GM19463 (cell line): ENCODE measurements around the gene TM4SF18.

Experiments used
- ATAC-seq: cut with Tn5 transposase; IDR thresholded peaks from one replicate; pipeline ENCODE4 v1.9.1; 2021; ENCODE audit warnings: mild to moderate bottlenecking, moderate library complexity; ENCODE audit not compliant: unreplicated experiment

The TM4SF18 gene

DNA sequence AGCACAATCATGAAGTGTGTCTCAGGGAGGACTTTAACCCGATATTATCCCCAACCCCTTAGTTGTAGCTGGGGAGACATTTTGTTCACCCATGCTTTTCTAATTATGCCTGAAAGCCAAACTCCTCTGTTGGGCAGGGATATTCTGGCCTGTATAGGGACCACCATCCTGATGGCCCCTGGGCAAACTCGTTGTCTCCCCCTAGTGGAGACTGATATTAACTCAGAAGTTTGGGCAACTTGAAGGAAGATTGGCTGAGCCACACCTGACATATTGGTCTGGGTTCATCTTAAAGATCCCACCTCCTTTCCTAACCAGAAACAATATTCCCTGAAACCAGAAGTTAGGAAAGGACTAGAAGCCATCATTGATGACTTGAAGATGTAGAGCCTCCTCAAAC lies 42.3 kb downstream of the TM4SF18 start:
- no peak for ATAC-seq

DNA sequence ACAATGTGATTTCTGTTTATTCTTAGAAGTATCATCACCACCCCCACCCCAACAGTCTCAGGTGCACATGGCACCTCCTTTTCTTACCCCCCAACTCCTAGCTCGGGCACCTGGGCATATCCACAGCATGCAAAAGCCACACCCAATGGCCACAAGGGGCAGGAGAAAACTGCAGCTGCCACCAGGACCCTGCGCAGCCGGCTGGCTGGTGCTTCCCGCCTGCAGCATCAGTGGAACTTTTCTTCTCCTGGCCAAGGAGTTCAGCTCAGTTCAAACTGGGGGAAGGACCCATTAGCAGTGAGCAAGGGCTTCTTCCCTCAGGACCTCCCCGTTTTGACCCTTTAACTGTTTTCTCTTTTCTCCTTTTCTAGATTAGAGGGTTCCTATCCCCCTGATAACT lies 44.8 kb downstream of the TM4SF18 start:
- no peak for ATAC-seq

DNA sequence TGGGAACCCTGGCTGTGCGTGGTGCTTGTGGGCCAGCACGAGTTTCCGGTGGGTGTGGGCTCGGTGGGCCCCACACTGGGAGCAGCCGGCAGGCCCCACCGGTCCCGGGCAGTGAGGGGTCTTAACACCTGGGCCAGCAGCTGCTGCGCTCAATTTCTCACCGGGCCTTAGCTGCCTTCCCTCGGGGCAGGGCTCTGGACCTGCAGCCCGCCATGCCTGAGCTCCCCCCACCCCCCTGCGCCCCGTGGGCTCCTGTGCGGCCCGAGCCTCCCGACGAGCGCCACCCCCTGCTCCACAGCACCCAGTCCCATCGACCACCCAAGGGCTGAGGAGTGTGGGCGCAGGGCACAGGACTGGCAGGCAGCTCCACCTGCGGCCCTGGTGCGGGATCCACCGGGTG lies 49.4 kb downstream of the TM4SF18 start:
- no peak for ATAC-seq

DNA sequence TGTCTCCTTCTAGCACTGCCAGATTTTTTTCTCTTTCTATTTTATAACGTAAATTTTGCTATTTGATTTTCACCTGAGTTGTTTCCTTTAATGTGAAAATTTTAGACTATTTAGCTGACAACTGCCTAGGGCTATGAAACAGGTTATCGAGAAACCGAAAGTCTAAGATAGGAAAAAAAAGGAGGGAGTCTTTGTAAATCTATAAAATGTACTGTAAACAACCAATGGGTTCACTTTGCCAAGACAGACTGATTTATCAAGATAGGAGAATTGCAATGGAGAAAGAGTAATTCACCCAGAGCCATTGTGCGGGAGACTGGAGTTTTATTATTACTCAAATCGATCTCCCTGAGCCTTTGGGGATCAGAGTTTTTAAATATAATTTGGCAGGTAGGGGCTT lies 50.0 kb downstream of the TM4SF18 start:
- ATAC-seq = no peak

DNA sequence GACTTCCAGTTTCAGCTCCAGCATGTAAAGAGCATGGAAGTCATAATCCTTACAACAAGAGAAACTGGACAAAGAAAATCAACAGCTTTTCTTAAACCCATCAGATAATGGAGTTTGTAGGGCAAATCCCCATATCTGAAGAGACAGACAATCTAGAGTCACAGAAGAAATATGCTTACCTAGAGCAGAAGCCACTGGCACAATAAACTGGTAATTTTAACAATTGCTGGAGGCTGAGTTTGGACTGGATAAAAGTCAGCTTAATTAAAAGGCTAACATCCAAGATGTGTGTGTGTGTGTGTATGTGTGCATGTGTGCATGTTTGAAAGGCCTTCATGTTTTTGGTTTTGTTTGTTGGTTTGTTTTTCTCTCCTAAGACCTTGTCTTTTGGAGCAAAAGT lies 50.6 kb downstream of the TM4SF18 start:
- ATAC-seq = no peak

DNA sequence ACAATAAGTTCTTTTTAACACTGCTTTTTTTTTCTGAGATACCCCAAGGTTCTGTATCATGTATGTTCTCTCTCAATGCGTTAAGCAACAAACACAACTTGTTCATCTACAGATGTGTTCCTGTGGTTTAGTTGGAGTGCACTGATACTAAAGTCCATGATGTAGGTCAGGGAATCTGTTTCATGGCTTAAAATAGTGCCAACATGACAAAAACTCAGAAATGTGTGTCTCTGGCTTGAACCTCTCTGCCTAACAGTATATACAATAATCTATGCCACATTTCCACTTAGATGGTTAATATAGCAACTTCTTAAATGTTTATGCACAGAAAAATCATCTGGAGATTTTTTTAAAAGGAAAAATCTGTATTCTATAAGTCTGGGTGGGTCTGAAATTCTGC lies 51.1 kb downstream of the TM4SF18 start:
- no peak for ATAC-seq

DNA sequence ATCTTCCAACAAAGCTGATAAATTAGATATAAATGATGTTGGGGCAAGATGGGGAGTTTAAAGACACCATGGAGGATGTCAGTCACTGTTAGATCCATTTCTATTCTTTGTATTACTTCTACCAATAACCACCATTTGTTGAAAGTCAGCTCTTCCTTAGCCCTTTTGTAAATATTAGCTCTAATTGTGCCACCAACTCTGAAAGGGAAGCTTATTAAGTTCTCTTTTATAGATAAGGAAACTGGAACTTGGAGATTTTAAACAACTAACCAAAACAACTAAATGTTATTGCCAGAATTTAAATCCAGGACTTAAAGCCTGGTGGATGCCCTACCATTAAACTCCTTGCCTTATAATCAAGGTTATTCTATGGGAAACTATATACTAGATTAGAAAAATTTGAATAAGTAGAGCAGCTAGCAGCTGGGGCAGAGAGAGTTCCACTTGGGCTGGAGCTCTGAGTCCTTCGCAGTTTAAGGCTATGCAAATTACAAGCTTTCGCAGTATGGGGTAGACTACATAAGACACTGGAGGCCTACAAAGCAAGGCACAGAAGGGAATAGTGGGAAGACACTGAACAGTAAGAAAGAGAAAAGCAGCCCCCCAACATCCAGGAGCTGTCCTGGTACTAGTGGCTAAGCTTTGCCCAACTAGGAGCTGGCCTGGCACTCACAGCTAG lies 52.6 kb downstream of the TM4SF18 start:
- no peak for ATAC-seq

DNA sequence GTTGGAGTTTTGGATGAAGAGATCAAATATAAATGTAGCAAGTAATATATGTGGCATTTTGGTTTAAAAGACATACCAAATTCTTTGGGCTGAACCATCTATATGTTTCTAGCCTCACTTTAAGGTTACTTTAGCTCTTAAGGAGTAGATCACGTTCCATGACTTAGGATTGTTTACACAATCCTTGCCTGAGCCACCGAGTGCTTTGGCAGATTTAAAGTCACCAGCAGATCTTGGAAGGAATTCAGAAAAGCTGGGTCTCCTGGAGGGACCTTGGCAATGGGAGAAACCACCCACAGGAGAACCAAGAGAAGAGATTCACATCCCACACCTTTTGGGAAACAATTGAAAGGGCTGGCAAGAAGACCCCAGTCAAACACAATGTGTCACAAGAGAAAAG lies 54.5 kb downstream of the TM4SF18 start:
- no peak for ATAC-seq

DNA sequence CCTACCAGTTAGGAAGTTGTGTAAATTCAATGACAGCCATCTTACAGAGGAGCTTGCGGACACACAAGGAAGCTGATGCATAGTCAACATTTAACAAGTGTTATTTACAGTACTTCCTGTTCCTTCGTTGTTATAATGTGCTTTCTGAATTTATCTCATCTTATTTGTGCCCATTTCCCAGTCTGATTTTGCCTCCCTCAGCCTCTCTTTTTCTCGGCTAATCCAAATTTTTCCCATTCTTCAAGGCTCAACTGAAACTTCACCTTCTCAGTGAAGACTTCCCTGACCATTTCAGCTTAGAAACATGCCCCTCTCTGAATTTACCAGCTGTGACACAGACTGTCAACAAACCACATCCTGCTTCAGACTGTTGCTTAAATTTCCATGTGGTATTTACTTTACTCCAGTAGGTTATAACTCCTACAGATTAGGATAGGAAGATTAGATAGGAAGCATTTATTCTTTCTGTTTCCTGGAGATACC lies 56.1 kb downstream of the TM4SF18 start:
- ATAC-seq = peak; percentile 67

DNA sequence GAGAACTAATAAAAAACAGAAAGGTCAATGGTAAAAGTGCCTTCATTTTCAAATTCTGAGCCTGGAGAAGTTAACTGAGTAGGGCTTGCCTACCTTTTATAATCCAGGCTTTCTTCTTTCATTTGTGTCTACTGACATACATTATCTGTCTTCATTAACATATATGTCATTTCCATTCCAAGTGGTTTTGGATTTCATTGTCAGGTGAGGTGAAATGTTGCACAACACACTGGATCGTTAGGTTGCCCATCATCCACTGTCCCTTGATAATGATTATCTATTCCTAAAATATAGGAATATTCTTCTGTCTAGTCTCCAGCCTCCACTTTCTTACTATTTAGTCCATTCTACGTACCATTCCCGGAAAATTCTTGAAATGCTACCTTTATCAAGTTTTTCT lies 56.8 kb downstream of the TM4SF18 start:
- ATAC-seq = no peak

DNA sequence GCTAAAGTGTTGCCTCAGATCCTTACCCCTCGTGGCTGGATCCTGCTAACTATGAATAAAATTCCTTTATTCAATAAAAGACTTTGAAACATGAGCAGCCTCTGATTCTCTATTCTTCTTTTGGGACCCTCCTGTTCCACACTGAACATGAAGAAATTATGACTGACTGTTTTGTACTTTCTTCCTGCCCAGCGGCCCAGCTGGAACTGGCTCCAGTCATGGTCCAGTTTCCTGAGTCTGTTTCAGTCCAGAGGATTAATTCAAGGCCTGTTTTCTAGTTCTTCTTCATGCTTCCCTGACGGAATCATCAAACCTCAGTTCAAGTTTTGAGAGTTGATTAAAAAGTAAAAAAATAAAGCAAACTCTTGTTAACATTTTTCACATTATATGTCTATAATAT lies 59.2 kb downstream of the TM4SF18 start:
- ATAC-seq = no peak

DNA sequence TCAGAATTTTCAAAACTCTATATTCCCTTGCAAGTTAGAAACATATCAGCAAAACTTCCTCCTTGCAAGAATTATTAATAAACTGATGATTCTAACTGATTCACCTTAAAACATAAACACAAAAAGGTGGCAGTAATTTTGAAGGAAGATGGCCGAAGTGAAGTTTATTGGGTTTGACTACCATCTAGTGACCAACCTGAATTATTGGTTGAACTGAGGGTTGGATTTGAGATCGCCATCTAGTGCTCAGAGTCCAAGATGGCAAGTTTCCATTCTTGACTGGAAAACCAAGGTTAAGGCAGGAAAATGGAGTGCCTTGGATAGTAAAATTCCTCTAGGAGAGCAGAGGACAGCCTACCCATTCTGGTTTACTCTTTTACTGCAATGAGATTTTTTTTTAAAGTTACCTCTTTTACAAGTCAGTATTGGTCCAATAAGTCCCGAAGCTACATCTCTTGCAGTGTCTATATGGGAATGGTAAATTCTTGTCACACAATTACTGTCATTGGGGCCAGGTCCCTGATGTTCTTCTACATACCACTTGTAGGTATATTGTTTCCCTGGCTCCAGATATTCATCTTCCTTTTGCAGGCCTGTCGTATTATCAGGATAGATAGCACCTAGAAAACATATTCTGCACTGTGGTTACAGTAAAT lies 60.2 kb downstream of the TM4SF18 start:
- peak; percentile 71 for ATAC-seq

DNA sequence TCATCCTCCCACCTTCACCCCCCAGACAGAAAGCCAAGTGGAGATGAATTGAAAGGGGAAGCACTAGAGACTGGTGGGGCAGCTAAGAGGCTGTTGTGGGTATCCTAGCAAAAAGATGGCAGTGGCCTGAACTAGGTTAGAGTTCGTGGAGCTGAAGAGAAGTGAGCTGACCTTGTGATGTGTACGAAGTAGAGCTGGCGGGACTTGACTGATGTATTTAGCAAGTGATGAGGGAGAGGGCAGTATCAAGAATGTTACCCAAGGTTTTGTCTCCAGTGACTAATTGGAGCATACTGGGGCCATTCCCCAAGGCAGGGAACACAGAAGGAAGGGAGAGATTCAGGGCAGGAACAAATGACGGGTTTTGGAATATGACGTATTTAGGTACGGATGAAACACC lies 61.8 kb downstream of the TM4SF18 start:
- no peak for ATAC-seq

DNA sequence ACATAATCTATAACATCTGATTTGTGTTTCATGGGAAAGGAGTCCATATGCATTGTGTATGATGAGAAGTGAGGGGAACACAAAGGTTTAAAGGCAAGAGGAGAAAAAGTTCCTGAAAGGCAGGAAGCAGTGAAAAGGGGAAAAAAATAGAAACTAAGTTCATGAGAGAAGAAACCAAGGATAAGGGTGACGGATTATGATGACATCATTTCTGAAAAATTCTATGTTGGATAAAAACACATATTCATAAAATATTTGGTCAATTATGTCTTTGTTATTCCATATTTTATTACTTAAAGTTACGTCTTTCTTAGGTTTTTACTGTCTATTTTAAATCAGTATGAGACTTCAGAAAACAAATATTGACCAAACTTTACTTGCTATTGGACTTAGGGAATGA lies 63.3 kb downstream of the TM4SF18 start:
- ATAC-seq = no peak

DNA sequence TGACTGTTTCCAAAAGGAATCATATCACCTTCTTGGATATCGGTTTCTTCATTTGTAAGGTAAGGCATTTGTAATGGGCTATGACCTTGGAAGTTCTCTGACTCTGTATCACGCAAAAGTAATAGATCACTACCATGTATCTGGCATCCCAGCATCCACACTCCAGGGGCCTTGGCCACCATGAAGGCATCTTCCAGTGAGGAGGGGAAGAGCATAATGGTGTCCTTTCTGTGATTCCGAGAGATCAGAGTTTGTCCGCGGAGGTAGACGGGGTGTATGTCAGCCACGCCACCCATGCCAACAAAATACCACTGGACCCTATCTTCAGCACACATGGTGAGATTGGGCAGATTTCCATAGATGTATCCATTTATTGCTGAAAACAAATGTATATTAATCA lies 63.7 kb downstream of the TM4SF18 start:
- ATAC-seq = no peak
